ENCODE data around the gene ZNF595.
A peak's percentile ranks its signal among the peaks of the same experiment; 100 is the strongest.

ZNF595 gene

DNA sequence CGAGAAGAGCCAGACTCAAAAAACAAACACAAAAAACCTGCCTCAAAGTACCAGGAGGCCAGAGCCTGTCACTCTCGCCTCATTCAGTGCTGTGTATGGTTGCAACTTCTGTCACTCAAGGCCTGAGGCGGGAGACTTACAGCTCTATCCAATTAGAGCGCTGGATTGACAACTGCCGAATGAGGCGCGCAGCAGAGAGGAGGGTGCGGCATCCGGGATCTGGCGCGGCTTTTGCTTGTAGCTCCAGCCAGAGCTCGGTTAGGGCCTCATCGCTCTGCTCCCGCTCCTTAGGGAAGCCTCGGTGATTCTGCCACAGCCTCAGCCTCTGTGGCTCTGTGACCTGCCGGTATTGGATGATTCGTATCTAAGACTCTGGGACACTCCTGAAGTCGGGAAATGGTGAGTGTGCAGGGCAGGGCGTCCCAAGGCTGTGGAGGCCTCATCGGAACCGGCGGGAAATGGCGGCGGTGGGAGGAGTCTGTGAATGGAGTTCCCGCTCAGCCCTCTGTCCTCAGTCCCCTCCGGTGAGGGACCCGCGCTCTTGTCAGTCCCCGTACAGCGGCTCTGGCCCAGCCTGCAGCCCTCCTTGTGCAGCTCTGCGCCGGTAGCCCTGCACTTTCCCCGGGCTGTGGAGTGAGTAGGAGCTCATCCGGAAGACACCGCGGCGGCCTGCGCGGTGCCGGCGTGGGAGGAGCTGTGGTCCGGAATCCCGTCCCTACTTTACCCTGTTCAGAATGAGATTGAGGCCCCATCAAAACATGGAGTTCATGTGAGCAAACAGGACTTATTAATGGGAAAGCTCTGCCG, 71.4 kb downstream of the ZNF595 start, which contains the start of gene ZNF718:
Gene ZNF718, plus strand, starts transcription at position 227 of the 807 bp plus-strand sequence. Its CDS starts 170 bp downstream, at position 397.
- Histone ChIP-seq H3K4me1 (ENCODE audit: insufficient read depth, poor library complexity, severe bottlenecking) (no peaks in the 10 kb centered on the region), H3K4me3 (ENCODE audit: severe bottlenecking) (peak within 1 kb of the TSS; percentile 57), H3K27ac (ENCODE audit: poor library complexity, severe bottlenecking) (peak within 1 kb of the TSS; percentile 75), H3K36me3 (ENCODE audit: low read depth) (peaks cover 14% of the 10 kb centered on the region), H3K27me3 (ENCODE audit: insufficient read depth, poor library complexity, severe bottlenecking) (no peaks in the 10 kb centered on the region), H3K9me3 (ENCODE audit: severe bottlenecking) (peaks cover 13% of the 10 kb centered on the region)
- DNase-seq (ENCODE audit: low spot score) (peak; percentile 91), ATAC-seq (ENCODE audit: low read depth) (peak; percentile 98)
- TF ChIP-seq, protein P1, sequence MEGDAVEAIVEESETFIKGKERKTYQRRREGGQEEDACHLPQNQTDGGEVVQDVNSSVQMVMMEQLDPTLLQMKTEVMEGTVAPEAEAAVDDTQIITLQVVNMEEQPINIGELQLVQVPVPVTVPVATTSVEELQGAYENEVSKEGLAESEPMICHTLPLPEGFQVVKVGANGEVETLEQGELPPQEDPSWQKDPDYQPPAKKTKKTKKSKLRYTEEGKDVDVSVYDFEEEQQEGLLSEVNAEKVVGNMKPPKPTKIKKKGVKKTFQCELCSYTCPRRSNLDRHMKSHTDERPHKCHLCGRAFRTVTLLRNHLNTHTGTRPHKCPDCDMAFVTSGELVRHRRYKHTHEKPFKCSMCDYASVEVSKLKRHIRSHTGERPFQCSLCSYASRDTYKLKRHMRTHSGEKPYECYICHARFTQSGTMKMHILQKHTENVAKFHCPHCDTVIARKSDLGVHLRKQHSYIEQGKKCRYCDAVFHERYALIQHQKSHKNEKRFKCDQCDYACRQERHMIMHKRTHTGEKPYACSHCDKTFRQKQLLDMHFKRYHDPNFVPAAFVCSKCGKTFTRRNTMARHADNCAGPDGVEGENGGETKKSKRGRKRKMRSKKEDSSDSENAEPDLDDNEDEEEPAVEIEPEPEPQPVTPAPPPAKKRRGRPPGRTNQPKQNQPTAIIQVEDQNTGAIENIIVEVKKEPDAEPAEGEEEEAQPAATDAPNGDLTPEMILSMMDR (IDR thresholded peaks at IDR 0.05; ENCODE audit: poor library complexity, severe bottlenecking) = no peak

GRCh38 chr4:125091-125771, 72.1 kb downstream of the ZNF595 start:
- no peaks in the 10 kb centered on the region for H3K27me3 ChIP-seq (ENCODE audit: insufficient read depth, poor library complexity, severe bottlenecking)
- ATAC-seq (ENCODE audit: low read depth) (peak; percentile 35; the same call in 2 of the 3 replicates), DNase-seq (ENCODE audit: low spot score) (no peak)
- peak overlapping the region; percentile 75 for H3K27ac ChIP-seq (ENCODE audit: poor library complexity, severe bottlenecking)
- TF ChIP-seq, protein P1 (IDR thresholded peaks at IDR 0.05; ENCODE audit: poor library complexity, severe bottlenecking) = no peak
- peaks cover 13% of the 10 kb centered on the region for H3K9me3 ChIP-seq (ENCODE audit: severe bottlenecking)
- peak overlapping the region; percentile 57 for H3K4me3 ChIP-seq (ENCODE audit: severe bottlenecking)
- peaks cover 14% of the 10 kb centered on the region for H3K36me3 ChIP-seq (ENCODE audit: low read depth)
- no peaks in the 10 kb centered on the region for H3K4me1 ChIP-seq (ENCODE audit: insufficient read depth, poor library complexity, severe bottlenecking)

- peak overlapping the region; percentile 57 for H3K4me3 ChIP-seq (ENCODE audit: severe bottlenecking)
- TF ChIP-seq, protein P1 (IDR thresholded peaks at IDR 0.05; ENCODE audit: poor library complexity, severe bottlenecking) = no peak
- H3K27me3 ChIP-seq (ENCODE audit: insufficient read depth, poor library complexity, severe bottlenecking) = no peaks in the 10 kb centered on the region
- no peak for ATAC-seq (ENCODE audit: low read depth)
- peaks cover 13% of the 10 kb centered on the region for H3K9me3 ChIP-seq (ENCODE audit: severe bottlenecking)
- no peaks in the 10 kb centered on the region for H3K4me1 ChIP-seq (ENCODE audit: insufficient read depth, poor library complexity, severe bottlenecking)
- no peak for DNase-seq (ENCODE audit: low spot score)
- peaks cover 14% of the 10 kb centered on the region for H3K36me3 ChIP-seq (ENCODE audit: low read depth)
- H3K27ac ChIP-seq (ENCODE audit: poor library complexity, severe bottlenecking) = peak overlapping the region; percentile 75
Measured at GRCh38 chr4:125833-126232, 72.7 kb downstream of the ZNF595 start.

DNA sequence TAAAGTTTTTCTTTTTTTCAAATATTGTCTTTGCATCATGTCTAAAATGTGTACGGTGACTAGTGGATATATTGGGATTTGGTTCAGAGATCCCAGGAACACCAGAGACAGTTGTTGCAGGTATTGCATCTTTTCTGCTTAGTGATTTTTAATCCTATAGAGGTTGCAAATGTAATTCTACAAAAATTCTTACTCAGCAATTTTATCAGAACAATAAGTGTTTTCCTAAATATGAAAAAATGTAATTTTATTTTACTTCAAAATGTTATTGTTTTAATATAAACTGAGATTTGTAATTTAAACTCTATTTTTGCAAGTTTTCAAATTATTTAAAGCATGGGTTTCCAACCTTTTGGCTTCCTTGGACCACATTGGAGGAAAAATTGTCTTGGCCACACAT, 79.4 kb downstream of the ZNF595 start:
- no peaks in the 10 kb centered on the region for H3K4me1 ChIP-seq (ENCODE audit: insufficient read depth, poor library complexity, severe bottlenecking)
- peaks cover 14% of the 10 kb centered on the region for H3K9me3 ChIP-seq (ENCODE audit: severe bottlenecking)
- DNase-seq (ENCODE audit: low spot score) (no peak), ATAC-seq (ENCODE audit: low read depth) (no peak)
- H3K27ac ChIP-seq (ENCODE audit: poor library complexity, severe bottlenecking) = no peak overlapping the region
- H3K36me3 ChIP-seq (ENCODE audit: low read depth) = peaks cover 42% of the 10 kb centered on the region
- no peaks in the 10 kb centered on the region for H3K27me3 ChIP-seq (ENCODE audit: insufficient read depth, poor library complexity, severe bottlenecking)
- TF ChIP-seq, protein P1 (IDR thresholded peaks at IDR 0.05; ENCODE audit: poor library complexity, severe bottlenecking) = no peak
- no peak overlapping the region for H3K4me3 ChIP-seq (ENCODE audit: severe bottlenecking)
